Effector memory CD4-positive, alpha-beta T cell (primary cell): ENCODE data around the gene ALG1L2.
"Not testable (repeated sequence)": the region's sequence is repeated elsewhere in the genome, so short reads cannot be mapped to it uniquely, and the experiment has no call there.

Source experiments
- DNase-seq, 3 donors: peaks; one replicate each; pipeline ENCODE4 v3.0.0-alpha.2; 2020
- H3K27ac ChIP-seq: 2 replicates; pipeline ENCODE4 v1.7.0; 2013; ENCODE audit warnings: mild to moderate bottlenecking, low read length, moderate library complexity; ENCODE audit not compliant: insufficient read depth, poor library complexity, severe bottlenecking
- H3K27me3 ChIP-seq: replicated peaks from 2 replicates; pipeline ENCODE4 v1.7.0; 2013; ENCODE audit warnings: mild to moderate bottlenecking, low read length; ENCODE audit not compliant: insufficient read depth, control insufficient read depth, poor library complexity, severe bottlenecking
- H3K36me3 ChIP-seq: 2 replicates; pipeline ENCODE4 v1.7.0; 2013; ENCODE audit warnings: mild to moderate bottlenecking, low read length, moderate library complexity; ENCODE audit not compliant: control insufficient read depth, insufficient read depth
- H3K4me1 ChIP-seq: 2 replicates; pipeline ENCODE4 v1.7.0; 2013; ENCODE audit warnings: low read length, mild to moderate bottlenecking; ENCODE audit not compliant: control insufficient read depth, insufficient read depth, poor library complexity, severe bottlenecking
- H3K4me3 ChIP-seq: 2 replicates; pipeline ENCODE4 v1.7.0; 2013; ENCODE audit warnings: low read length, low read depth, mild to moderate bottlenecking; ENCODE audit not compliant: insufficient read depth, poor library complexity, severe bottlenecking
- H3K9me3 ChIP-seq: 2 replicates; pipeline ENCODE4 v1.7.0; 2013; ENCODE audit warnings: mild to moderate bottlenecking, low read length, moderate library complexity; ENCODE audit not compliant: control insufficient read depth

The ALG1L2 gene

GRCh38 chr3:130107333-130107995, 25.8 kb downstream of the ALG1L2 start:
- H3K4me1 ChIP-seq, DNase-seq, H3K36me3 ChIP-seq, H3K27ac ChIP-seq, H3K27me3 ChIP-seq, H3K9me3 ChIP-seq, H3K4me3 ChIP-seq: not testable (repeated sequence)

- H3K9me3 ChIP-seq, DNase-seq, H3K4me3 ChIP-seq, H3K36me3 ChIP-seq, H3K27ac ChIP-seq, H3K27me3 ChIP-seq, H3K4me1 ChIP-seq: not testable (repeated sequence)
These were observed 27.4 kb downstream of the ALG1L2 start for GRCh38 chr3:130108836-130109585.

GRCh38 chr3:130110386-130111169, 28.9 kb downstream of the ALG1L2 start:
- not testable (repeated sequence) for DNase-seq, H3K27me3 ChIP-seq, H3K4me1 ChIP-seq, H3K36me3 ChIP-seq, H3K9me3 ChIP-seq
- Histone ChIP-seq H3K27ac (peak overlapping the region; percentile 83), H3K4me3 (peak overlapping the region; percentile 78)

- no peaks in the 10 kb centered on the region for H3K36me3 ChIP-seq
- H3K27me3 ChIP-seq: no peaks in the 10 kb centered on the region
- H3K4me1 ChIP-seq: peaks cover 5% of the 10 kb centered on the region
- H3K27ac ChIP-seq: peak overlapping the region; percentile 83
- no peaks in the 10 kb centered on the region for H3K9me3 ChIP-seq
- H3K4me3 ChIP-seq: peak overlapping the region; percentile 78
- DNase-seq: peak; percentile 98 to 99 (median 99)
These were observed 29.7 kb downstream of the ALG1L2 start for GRCh38 chr3:130111185-130111864.

GRCh38 chr3:130111865-130112747, 30.5 kb downstream of the ALG1L2 start:
- not testable (repeated sequence) for H3K27me3 ChIP-seq, H3K4me1 ChIP-seq, H3K36me3 ChIP-seq, H3K9me3 ChIP-seq
- DNase-seq: peak; percentile 99 to 100 (median 99)
- peak overlapping the region; percentile 55 for H3K4me3 ChIP-seq
- H3K27ac ChIP-seq: peak overlapping the region; percentile 83

GRCh38 chr3:130112748-130113073, 31.1 kb downstream of the ALG1L2 start:
- not testable (repeated sequence) for H3K4me1 ChIP-seq, H3K9me3 ChIP-seq, H3K4me3 ChIP-seq, H3K36me3 ChIP-seq, DNase-seq, H3K27me3 ChIP-seq
- peak overlapping the region; percentile 83 for H3K27ac ChIP-seq

- not testable (repeated sequence) for H3K27me3 ChIP-seq
These were observed 33.8 kb downstream of the ALG1L2 start for GRCh38 chr3:130115400-130115799.

GRCh38 chr3:130117933-130118332, 36.3 kb downstream of the ALG1L2 start:
- Histone ChIP-seq H3K36me3 (no peaks in the 10 kb centered on the region), H3K9me3 (no peaks in the 10 kb centered on the region), H3K27ac (no peak overlapping the region), H3K4me1 (no peaks in the 10 kb centered on the region), H3K4me3 (no peak overlapping the region), H3K27me3 (no peaks in the 10 kb centered on the region)
- no peak for DNase-seq

More at GRCh38 chr3:130115400-130115799, 33.8 kb downstream of the ALG1L2 start:
- not testable (repeated sequence) for H3K36me3 ChIP-seq, H3K4me3 ChIP-seq, DNase-seq, H3K27ac ChIP-seq, H3K4me1 ChIP-seq, H3K9me3 ChIP-seq

- not testable (repeated sequence) for DNase-seq, H3K27ac ChIP-seq, H3K36me3 ChIP-seq, H3K4me3 ChIP-seq, H3K9me3 ChIP-seq, H3K4me1 ChIP-seq, H3K27me3 ChIP-seq
These were observed 38.2 kb downstream of the ALG1L2 start for GRCh38 chr3:130119824-130120223.
